Mucosa of rectum (tissue), 2 donors: ENCODE results near the gene CAST.

Experiments used
- H3K27ac ChIP-seq, 2 donors: one replicate each; pipeline ENCODE4 v1.7.0; 2013; ENCODE audit warnings: inconsistent platforms in 2 of 2, low read depth in 2 of 2, low read length in 2 of 2
- H3K27me3 ChIP-seq, 2 donors: one replicate each; pipeline ENCODE4 v1.7.0; 2013; ENCODE audit warnings: low read length in 2 of 2; ENCODE audit not compliant: control insufficient read depth in 2 of 2, insufficient read depth in 2 of 2
- H3K36me3 ChIP-seq, 2 donors: one replicate each; pipeline ENCODE4 v1.7.0; 2013; ENCODE audit warnings: low read length in 2 of 2; ENCODE audit not compliant: control insufficient read depth in 2 of 2, insufficient read depth in 2 of 2
- H3K4me1 ChIP-seq, 2 donors: one replicate each; pipeline ENCODE4 v1.7.0; 2013; ENCODE audit warnings: low read length in 2 of 2, mild to moderate bottlenecking in 1 of 2; ENCODE audit not compliant: control insufficient read depth in 2 of 2, insufficient read depth in 2 of 2
- H3K4me3 ChIP-seq, 2 donors: one replicate each; pipeline ENCODE4 v1.7.0; 2013; ENCODE audit warnings: low read length in 2 of 2
- H3K9ac ChIP-seq, 2 donors: one replicate each; pipeline ENCODE4 v1.7.0; 2013; ENCODE audit warnings: low read length in 2 of 2, low read depth in 1 of 2, mild to moderate bottlenecking in 1 of 2
- H3K9me3 ChIP-seq, 2 donors: one replicate each; pipeline ENCODE4 v1.7.0; 2013; ENCODE audit warnings: low read length in 2 of 2; ENCODE audit not compliant: control insufficient read depth in 2 of 2
- donor health status: healthy.
- donor health status: Normal muscosa, but diverticular disease.

CAST gene

GRCh38 chr5:96652769-96653454 lies 9.3 kb upstream of the CAST start:
- H3K9me3 ChIP-seq: no peaks in the 10 kb centered on the region
- peaks cover 17 to 36% of the 10 kb centered on the region in 2 donors for H3K4me1 ChIP-seq
- no peak overlapping the region for H3K27ac ChIP-seq
- H3K27me3 ChIP-seq: no peaks in the 10 kb centered on the region
- no peaks in the 10 kb centered on the region for H3K36me3 ChIP-seq
- H3K9ac ChIP-seq: no peak overlapping the region
- H3K4me3 ChIP-seq: no peak overlapping the region

GRCh38 chr5:96654209-96654608 lies 8.0 kb upstream of the CAST start:
- H3K9me3 ChIP-seq: no peaks in the 10 kb centered on the region
- no peak overlapping the region for H3K4me3 ChIP-seq
- no peak overlapping the region for H3K9ac ChIP-seq
- peaks cover 13 to 27% of the 10 kb centered on the region in 2 donors for H3K4me1 ChIP-seq
- no peaks in the 10 kb centered on the region for H3K36me3 ChIP-seq
- no peaks in the 10 kb centered on the region for H3K27me3 ChIP-seq
- H3K27ac ChIP-seq: no peak overlapping the region

DNA sequence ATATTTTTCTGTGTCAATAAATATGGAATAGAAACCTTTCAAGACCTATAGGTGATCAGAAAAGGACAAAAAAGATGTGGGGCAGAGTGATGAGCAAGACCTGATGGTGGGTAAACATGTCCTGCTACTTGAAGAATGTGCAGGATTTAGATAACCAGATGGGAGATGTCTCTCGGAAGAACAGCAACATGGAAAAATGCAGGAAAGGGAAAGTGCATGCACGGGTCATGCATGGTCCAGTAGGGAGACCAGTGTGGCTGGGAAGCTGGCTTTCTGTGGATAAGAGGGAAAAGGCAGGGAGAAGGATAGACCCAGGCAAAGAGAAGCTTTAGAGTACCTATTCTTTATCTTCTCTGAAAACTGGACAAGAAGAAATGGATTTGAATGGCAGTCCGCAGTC lies 7.1 kb upstream of the CAST start:
- peaks cover 16 to 26% of the 10 kb centered on the region in 2 donors for H3K4me1 ChIP-seq
- no peaks in the 10 kb centered on the region for H3K27me3 ChIP-seq
- H3K36me3 ChIP-seq: no peaks in the 10 kb centered on the region
- H3K4me3 ChIP-seq: no peak overlapping the region
- no peak overlapping the region for H3K27ac ChIP-seq
- H3K9me3 ChIP-seq: no peaks in the 10 kb centered on the region
- H3K9ac ChIP-seq: no peak overlapping the region

DNA sequence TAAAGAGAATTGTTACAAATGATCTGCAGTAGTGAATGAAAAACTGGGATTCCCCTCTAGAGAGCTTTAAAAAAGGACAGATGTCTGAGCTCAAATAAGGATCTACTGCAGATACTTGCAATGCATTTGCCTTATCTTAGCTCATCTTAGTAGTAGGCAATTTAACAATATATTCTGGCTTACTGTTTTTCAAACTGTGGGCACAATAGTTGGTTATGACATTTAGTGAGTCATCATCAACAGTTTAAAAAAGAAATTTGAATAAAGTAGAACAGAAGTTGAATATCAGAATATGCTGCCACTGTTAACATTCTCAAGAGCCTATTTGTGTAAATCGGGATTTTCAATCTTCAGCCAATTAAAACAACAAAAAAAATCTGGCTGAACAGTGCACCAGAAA lies 6.7 kb upstream of the CAST start:
- H3K27ac ChIP-seq: no peak overlapping the region
- H3K4me3 ChIP-seq: no peak overlapping the region
- no peaks in the 10 kb centered on the region for H3K36me3 ChIP-seq
- H3K9ac ChIP-seq: no peak overlapping the region
- H3K27me3 ChIP-seq: no peaks in the 10 kb centered on the region
- H3K4me1 ChIP-seq: peaks cover 15 to 24% of the 10 kb centered on the region in 2 donors
- H3K9me3 ChIP-seq: no peaks in the 10 kb centered on the region

GRCh38 chr5:96657068-96657467 lies 5.1 kb upstream of the CAST start:
- H3K27ac ChIP-seq: peak overlapping the region; percentile 65 to 72
- H3K4me1 ChIP-seq: peaks cover 19 to 33% of the 10 kb centered on the region in 2 donors
- no peak overlapping the region for H3K9ac ChIP-seq
- H3K9me3 ChIP-seq: no peaks in the 10 kb centered on the region
- no peaks in the 10 kb centered on the region for H3K27me3 ChIP-seq
- H3K36me3 ChIP-seq: no peaks in the 10 kb centered on the region
- peak overlapping the region in 1 of 2 donors; percentile 10 for H3K4me3 ChIP-seq

DNA sequence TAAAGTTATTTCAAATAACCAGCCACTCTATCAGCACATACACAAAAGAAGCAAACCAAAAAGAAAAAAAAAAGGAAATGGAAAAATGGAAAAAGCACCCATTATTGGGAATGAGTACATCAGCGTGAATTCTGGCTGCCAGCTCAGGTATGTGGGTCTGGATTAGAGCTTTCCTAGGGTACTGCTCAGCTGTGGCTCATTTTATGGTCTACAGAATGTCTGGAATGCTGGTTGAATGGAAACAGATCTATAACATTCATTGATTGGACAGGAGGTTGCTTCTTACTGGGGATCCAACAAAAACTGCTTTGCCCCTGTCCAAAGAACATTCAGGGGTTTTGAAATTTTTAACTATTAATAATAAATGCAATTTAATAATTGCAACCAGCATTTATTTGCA lies 3.9 kb upstream of the CAST start:
- H3K9me3 ChIP-seq: no peaks in the 10 kb centered on the region
- H3K9ac ChIP-seq: no peak overlapping the region
- peaks cover 22 to 35% of the 10 kb centered on the region in 2 donors for H3K4me1 ChIP-seq
- H3K36me3 ChIP-seq: no peaks in the 10 kb centered on the region
- H3K27me3 ChIP-seq: no peaks in the 10 kb centered on the region
- no peak overlapping the region for H3K4me3 ChIP-seq
- peak overlapping the region; percentile 4 to 38 for H3K27ac ChIP-seq

DNA sequence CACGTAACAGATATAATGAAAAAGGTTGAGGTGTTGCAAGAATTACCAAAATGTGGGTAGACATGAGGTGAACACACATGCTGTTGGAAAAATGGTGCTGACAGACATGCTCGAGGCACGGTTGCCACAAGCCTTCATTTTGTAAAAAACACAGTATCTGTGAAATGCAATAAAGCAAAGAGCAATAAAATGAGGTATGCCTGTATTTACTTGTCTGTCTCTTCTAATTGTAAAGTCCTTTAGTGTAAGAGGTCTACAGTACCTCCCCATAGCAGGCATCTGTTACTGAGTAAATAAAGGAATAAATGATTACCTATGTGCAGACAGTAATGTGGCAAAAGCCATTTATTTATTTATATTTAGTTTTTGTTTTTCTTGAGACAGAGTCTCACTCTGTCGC lies 3.0 kb upstream of the CAST start:
- H3K27ac ChIP-seq: peak overlapping the region; percentile 99 to 100
- H3K4me3 ChIP-seq: peak overlapping the region in 1 of 2 donors; percentile 22
- H3K4me1 ChIP-seq: peaks cover 22 to 44% of the 10 kb centered on the region in 2 donors
- H3K9me3 ChIP-seq: no peaks in the 10 kb centered on the region
- peak overlapping the region; percentile 12 to 17 for H3K9ac ChIP-seq
- no peaks in the 10 kb centered on the region for H3K27me3 ChIP-seq
- H3K36me3 ChIP-seq: no peaks in the 10 kb centered on the region

- Histone ChIP-seq H3K27ac (peak overlapping the region; percentile 99 to 100), H3K4me3 (peak overlapping the region; percentile 94 to 97), H3K9ac (peak overlapping the region; percentile 81 to 99), H3K4me1 (peaks cover 31 to 54% of the 10 kb centered on the region in 2 donors), H3K9me3 (no peaks in the 10 kb centered on the region), H3K27me3 (no peaks in the 10 kb centered on the region), H3K36me3 (no peaks in the 10 kb centered on the region)
These were observed 963 bp upstream of the CAST start for GRCh38 chr5:96660971-96661854.

DNA sequence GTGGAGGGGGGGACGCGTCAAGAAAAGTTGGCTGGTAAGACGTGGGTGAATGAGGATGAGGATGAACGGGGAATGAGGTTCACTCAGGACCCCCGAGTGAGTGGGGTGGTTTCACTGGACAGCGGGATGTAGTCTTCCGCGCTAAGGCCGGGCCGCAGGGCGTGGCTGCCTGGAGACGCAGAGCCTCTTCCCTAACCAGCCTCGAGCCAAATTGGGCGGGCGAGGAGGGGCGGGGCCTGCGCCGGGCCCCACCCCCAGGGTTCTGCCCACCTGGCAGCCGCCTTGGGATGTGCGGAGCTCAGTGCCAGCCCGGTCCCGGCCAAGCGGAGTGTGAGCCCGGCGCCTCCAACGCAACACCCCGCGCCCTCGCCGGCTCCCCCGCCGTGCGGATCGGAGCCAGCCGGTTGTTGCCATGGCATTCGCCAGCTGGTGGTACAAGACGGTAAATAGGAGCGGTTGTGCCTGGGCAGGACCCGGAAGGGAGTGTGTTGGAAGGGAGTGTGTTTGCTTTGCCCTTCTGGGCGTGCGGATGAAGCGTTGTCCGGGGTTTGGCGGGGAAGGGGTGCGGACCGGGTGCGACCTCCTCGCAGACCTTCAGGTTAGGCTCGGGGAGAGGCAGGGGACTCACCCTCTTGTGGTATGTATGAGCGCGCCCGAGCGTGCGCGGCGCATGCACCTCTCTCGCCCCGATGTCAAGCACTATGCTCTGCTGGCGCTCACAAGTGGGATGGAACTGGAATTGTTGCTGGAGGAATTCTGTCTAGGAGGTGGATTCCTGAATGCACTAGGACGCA lies 746 bp downstream of the CAST start:
- no peaks in the 10 kb centered on the region for H3K9me3 ChIP-seq
- no peaks in the 10 kb centered on the region for H3K27me3 ChIP-seq
- peak overlapping the region; percentile 99 to 100 for H3K27ac ChIP-seq
- peak overlapping the region; percentile 94 to 97 for H3K4me3 ChIP-seq
- peak overlapping the region; percentile 93 to 99 for H3K9ac ChIP-seq
- peaks cover 23 to 54% of the 10 kb centered on the region in 2 donors for H3K4me1 ChIP-seq
- no peaks in the 10 kb centered on the region for H3K36me3 ChIP-seq
